Smooth muscle cell (in vitro differentiated cells): Measurements from ENCODE around the gene BCORL1. TPM values are rescaled to one million over a fixed set of nuclear protein-coding genes. Genes with fewer than 3 reads are reported as not detected.

Experiments used
- DNase-seq: peaks from one replicate; lab custom pipeline; 2025; ENCODE audit not compliant: unreplicated experiment; lab: John Stamatoyannopoulos, UW
- H2AFZ ChIP-seq: fragments of 200-600 bp; sonication (generic); 2 replicates; pipeline ENCODE4 v1.6.0; 2016; ENCODE audit warnings: antibody characterized with exemption, low read depth, mild to moderate bottlenecking
- H3F3A ChIP-seq: fragments of 200-600 bp; sonication (generic); 2 replicates; pipeline ENCODE4 v1.6.0; 2017; ENCODE audit warnings: antibody characterized with exemption, low read depth
- H3K27ac ChIP-seq: fragments of 200-600 bp; sonication (generic); 2 replicates; pipeline ENCODE4 v1.5.1; 2016; ENCODE audit warnings: low read depth, mild to moderate bottlenecking
- H3K27me3 ChIP-seq: fragments of 200-600 bp; sonication (generic); 2 replicates; pipeline ENCODE4 v1.6.1; 2016; ENCODE audit warnings: low read depth, mild to moderate bottlenecking
- H3K36me3 ChIP-seq: fragments of 200-600 bp; sonication (generic); 2 replicates; pipeline ENCODE4 v1.5.1; 2016; ENCODE audit warnings: low read depth
- H3K4me1 ChIP-seq: fragments of 200-600 bp; sonication (generic); 2 replicates; pipeline ENCODE4 v1.5.1; 2016; ENCODE audit warnings: low read depth
- H3K4me2 ChIP-seq: fragments of 200-600 bp; sonication (generic); 2 replicates; pipeline ENCODE4 v1.6.0; 2016; ENCODE audit warnings: mild to moderate bottlenecking
- H3K4me3 ChIP-seq: fragments of 200-600 bp; sonication (generic); 2 replicates; pipeline ENCODE4 v1.5.1; 2016; ENCODE audit warnings: mild to moderate bottlenecking
- H3K79me2 ChIP-seq: fragments of 200-600 bp; sonication (generic); 2 replicates; pipeline ENCODE4 v1.6.0; 2016; ENCODE audit warnings: low read depth, mild to moderate bottlenecking
- H3K9ac ChIP-seq: fragments of 200-600 bp; sonication (generic); 2 replicates; pipeline ENCODE4 v1.6.0; 2016; ENCODE audit warnings: low read depth
- H3K9me3 ChIP-seq: fragments of 200-600 bp; sonication (generic); replicated peaks from 2 replicates; pipeline ENCODE4 v1.5.1; 2016; ENCODE audit warnings: low read depth
- H4K20me1 ChIP-seq: fragments of 200-600 bp; sonication (generic); 2 replicates; pipeline ENCODE4 v1.6.0; 2016; ENCODE audit warnings: low read depth
- WGBS: methylation state at CpG from one replicate; pipeline ENCODE4 v1.1.7; 2016; ENCODE audit warnings: low lambda C conversion rate; 5-methylcytosine and 5-hydroxymethylcytosine counted together
- polyA plus RNA-seq: library from polyadenylated mRNA; unstranded; fragments of >200 nt; fragmentation: Nextera tagmentation; extraction: Ambion mirVana; gene quantifications from 2 replicates; pipeline ENCODE4 v1.2.1, GENCODE V29; 2016
- total RNA-seq: library from RNA; depleted of rRNA; stranded (reverse); fragments of >200 nt; gene quantifications from 2 replicates; pipeline ENCODE4 v1.2.3, GENCODE V29; 2014
- TF ChIP-seq, protein P1 (sequence below): fragments of 200-600 bp; sonication (generic); IDR thresholded peaks from 2 replicates; pipeline ENCODE4 v1.5.1; 2017; ENCODE audit warnings: borderline replicate concordance, mild to moderate bottlenecking, antibody characterized with exemption; ENCODE audit not compliant: insufficient read depth, poor library complexity, severe bottlenecking

Gene BCORL1
- total and polyA plus RNA-seq, 2 experiments from 2014 or later: 3.0 to 8.0 TPM

DNA sequence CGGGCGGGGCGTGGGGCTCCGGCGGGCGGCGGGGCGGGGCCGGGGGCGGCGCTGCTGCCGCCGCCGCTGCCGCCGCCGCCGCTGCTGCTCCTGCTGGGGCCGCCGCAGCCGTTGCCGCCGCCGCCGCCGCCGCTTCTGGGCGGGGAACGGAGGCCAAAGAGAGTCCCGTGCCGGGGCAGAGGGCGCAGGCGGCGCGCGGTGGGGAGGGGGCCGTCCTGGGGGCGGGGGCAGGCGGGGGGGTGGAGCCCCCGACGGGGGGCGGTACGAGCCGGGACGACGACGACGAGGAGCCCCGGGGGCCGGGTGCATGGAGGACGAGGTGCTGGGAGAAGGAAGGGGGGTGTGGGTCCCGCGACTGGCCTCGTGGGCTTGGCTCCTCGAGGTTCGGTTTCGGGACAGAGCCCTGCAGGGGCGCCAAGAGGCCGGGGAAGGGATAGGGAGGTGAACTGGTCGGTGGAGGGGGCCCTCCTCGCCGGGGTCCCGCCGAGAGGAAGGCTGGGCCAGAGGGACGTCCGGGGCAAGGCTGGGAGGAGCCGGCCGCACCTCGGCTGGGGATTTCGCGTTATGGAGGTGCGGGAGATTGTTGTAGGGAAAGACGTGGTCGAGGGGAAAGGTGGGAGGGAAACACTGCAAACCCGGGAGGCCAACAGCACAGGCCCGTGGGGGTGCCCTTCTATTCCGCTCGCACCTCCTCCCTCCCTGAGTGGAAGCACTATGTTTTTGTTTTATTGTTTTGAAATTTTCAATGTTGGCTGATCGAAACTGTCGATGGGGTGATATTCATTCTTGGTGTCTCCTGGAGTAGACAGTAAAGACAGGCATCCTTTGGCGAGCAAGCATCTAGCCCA is 1.9 kb downstream of the BCORL1 start:
- Histone ChIP-seq H3K9ac (no peak overlapping the region), H3K27me3 (no peaks in the 10 kb centered on the region), H3K4me2 (peak overlapping the region; percentile 84), H3K79me2 (peaks cover 6% of the 10 kb centered on the region), H3K36me3 (no peaks in the 10 kb centered on the region), H3K27ac (no peak overlapping the region), H3K4me3 (no peak overlapping the region), H4K20me1 (peaks cover 41% of the 10 kb centered on the region), H3F3A (no peaks in the 10 kb centered on the region), H3K9me3 (no peaks in the 10 kb centered on the region), H2AFZ (no peak overlapping the region), H3K4me1 (no peaks in the 10 kb centered on the region)
- TF ChIP-seq, protein P1, sequence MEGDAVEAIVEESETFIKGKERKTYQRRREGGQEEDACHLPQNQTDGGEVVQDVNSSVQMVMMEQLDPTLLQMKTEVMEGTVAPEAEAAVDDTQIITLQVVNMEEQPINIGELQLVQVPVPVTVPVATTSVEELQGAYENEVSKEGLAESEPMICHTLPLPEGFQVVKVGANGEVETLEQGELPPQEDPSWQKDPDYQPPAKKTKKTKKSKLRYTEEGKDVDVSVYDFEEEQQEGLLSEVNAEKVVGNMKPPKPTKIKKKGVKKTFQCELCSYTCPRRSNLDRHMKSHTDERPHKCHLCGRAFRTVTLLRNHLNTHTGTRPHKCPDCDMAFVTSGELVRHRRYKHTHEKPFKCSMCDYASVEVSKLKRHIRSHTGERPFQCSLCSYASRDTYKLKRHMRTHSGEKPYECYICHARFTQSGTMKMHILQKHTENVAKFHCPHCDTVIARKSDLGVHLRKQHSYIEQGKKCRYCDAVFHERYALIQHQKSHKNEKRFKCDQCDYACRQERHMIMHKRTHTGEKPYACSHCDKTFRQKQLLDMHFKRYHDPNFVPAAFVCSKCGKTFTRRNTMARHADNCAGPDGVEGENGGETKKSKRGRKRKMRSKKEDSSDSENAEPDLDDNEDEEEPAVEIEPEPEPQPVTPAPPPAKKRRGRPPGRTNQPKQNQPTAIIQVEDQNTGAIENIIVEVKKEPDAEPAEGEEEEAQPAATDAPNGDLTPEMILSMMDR: no peak
- DNase-seq: peak; percentile 2
- WGBS: 39% methylated on average over 29 of the region's 81 CpGs

DNA sequence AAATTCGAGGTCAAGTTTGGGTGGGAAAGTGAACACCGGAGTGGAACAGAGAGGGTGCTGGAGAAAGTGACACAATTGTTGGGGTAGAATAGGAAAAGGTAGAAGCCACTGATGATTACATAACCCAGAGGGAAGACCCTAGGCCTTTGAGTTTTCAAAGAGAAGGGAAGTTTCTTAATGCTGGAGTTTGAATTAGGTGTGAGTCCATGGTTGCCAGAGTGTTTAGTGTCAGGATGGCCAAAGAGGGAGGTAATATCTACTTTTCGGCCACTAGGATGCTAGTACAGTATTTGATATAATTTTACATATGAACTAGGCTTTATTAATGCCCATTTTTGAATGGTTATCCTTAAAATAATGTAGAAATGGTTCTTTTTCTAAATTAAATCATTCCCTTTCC is 5.4 kb downstream of the BCORL1 start:
- Histone ChIP-seq H4K20me1 (peaks cover 41% of the 10 kb centered on the region), H3K4me1 (no peaks in the 10 kb centered on the region), H2AFZ (no peak overlapping the region), H3K27ac (no peak overlapping the region), H3K9ac (no peak overlapping the region), H3K27me3 (no peaks in the 10 kb centered on the region), H3F3A (no peaks in the 10 kb centered on the region), H3K36me3 (no peaks in the 10 kb centered on the region), H3K9me3 (no peaks in the 10 kb centered on the region), H3K4me3 (no peak overlapping the region), H3K4me2 (no peak overlapping the region), H3K79me2 (peaks cover 6% of the 10 kb centered on the region)
- WGBS: 72% methylated on average over 3 of the region's 3 CpGs
- TF ChIP-seq, protein P1: no peak
- no peak for DNase-seq

DNA sequence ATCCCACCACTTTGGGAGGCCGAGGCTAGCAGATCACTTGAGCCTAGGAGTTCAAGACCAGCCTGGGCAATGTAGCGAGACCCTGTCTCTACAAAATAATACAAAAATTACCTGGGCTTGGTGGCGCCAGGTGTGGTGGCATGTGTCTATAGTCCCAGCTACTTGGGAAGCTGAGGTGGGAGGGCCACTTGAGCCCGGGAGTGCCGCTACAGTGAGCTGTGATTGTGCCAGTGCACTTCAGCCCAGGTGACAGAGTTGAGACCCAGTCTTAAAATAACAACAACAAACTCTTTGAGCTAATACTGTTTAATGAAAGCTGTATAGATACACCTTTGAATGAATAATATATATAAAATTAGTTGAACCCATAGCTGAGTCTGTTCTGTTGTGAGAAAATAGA is 9.7 kb downstream of the BCORL1 start:
- Histone ChIP-seq H3K4me3 (no peak overlapping the region), H3K79me2 (no peaks in the 10 kb centered on the region), H2AFZ (no peak overlapping the region), H3K9me3 (no peaks in the 10 kb centered on the region), H3F3A (no peaks in the 10 kb centered on the region), H4K20me1 (peaks cover 26% of the 10 kb centered on the region), H3K4me1 (no peaks in the 10 kb centered on the region), H3K9ac (no peak overlapping the region), H3K27me3 (no peaks in the 10 kb centered on the region), H3K36me3 (no peaks in the 10 kb centered on the region), H3K4me2 (no peak overlapping the region), H3K27ac (no peak overlapping the region)
- whole genome bisulfite sequencing: 90% methylated on average over 5 of the region's 5 CpGs
- DNase-seq: no peak
- TF ChIP-seq, protein P1: no peak

DNA sequence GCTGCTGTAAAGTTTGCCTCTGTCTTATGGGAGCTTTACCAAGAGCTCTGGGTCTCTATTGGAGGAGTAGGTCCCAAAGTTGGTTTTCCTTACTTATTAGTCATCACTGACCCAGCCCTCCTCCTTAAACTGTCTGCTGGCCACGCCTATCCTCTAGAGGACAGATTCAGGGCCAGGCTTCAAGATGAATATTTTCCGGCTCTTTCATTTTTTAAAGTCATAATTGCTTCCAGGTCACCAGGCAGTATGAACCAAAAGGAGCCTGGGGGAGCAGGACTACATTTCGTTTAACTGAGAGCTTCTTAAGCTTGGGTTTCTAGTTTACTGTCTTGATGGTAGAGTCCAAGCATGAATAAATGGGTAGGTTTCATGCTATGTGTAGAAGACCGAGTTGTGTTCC is 13.7 kb downstream of the BCORL1 start:
- WGBS: 68% methylated on average over 4 of the region's 4 CpGs
- H3K4me2 ChIP-seq: no peak overlapping the region
- no peak overlapping the region for H2AFZ ChIP-seq

More for the DNA sequence above, 13.7 kb downstream of the BCORL1 start:
- Histone ChIP-seq H3K4me1 (no peaks in the 10 kb centered on the region), H4K20me1 (peaks cover 24% of the 10 kb centered on the region), H3K27me3 (no peaks in the 10 kb centered on the region), H3K4me3 (no peak overlapping the region), H3K79me2 (no peaks in the 10 kb centered on the region), H3K9ac (no peak overlapping the region), H3K9me3 (no peaks in the 10 kb centered on the region), H3K36me3 (no peaks in the 10 kb centered on the region), H3K27ac (no peak overlapping the region), H3F3A (no peaks in the 10 kb centered on the region)
- TF ChIP-seq, protein P1: no peak
- DNase-seq: no peak
